WI38 (cell line): ENCODE results near the gene TMEM119.

Experiments used
- H3K4me3 ChIP-seq: 2 replicates; pipeline ENCODE4 v1.5.1; 2011; ENCODE audit warnings: low read depth, mild to moderate bottlenecking, control low read depth, low read length
- TF ChIP-seq, protein P1 (sequence below): IDR thresholded peaks from 2 replicates; pipeline ENCODE4 v1.5.1; 2012; ENCODE audit warnings: low read depth, mild to moderate bottlenecking, control low read depth, low read length

TMEM119 gene

DNA sequence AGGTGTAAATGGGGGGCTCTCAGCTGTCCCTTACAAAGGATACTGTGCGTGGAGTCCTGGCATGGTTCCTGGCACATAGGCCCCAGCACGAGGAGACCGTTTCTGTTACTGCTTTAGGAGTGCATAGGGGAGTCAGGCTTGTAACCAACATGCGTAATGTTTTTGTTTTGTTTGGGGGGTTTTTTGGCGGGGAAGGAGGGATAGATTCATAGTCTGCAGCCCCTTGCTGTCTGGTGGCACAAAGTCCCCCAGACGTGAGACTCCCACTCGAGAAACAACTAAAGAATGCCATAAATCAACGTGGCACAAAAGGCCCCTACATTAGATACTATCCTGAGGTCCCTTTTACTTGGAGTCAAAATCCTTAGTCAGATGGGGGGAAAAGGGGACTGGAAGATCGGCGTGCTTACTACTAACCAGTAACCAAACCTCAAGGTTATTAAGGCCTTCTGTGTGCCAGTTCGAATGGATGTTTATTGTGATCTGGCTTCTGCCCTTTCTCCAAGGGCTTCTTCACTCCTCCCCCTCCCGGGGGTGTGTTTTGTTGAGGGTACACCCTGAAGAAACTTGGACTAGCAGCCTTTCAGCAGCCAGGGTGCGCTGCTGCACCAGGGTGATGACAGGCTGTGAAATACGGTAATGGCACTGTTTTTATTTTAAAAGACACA, 34.6 kb downstream of the TMEM119 start:
- H3K4me3 ChIP-seq, result peak overlapping the region; percentile 97
- TF ChIP-seq, protein P1, sequence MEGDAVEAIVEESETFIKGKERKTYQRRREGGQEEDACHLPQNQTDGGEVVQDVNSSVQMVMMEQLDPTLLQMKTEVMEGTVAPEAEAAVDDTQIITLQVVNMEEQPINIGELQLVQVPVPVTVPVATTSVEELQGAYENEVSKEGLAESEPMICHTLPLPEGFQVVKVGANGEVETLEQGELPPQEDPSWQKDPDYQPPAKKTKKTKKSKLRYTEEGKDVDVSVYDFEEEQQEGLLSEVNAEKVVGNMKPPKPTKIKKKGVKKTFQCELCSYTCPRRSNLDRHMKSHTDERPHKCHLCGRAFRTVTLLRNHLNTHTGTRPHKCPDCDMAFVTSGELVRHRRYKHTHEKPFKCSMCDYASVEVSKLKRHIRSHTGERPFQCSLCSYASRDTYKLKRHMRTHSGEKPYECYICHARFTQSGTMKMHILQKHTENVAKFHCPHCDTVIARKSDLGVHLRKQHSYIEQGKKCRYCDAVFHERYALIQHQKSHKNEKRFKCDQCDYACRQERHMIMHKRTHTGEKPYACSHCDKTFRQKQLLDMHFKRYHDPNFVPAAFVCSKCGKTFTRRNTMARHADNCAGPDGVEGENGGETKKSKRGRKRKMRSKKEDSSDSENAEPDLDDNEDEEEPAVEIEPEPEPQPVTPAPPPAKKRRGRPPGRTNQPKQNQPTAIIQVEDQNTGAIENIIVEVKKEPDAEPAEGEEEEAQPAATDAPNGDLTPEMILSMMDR, result peak; percentile 85

DNA sequence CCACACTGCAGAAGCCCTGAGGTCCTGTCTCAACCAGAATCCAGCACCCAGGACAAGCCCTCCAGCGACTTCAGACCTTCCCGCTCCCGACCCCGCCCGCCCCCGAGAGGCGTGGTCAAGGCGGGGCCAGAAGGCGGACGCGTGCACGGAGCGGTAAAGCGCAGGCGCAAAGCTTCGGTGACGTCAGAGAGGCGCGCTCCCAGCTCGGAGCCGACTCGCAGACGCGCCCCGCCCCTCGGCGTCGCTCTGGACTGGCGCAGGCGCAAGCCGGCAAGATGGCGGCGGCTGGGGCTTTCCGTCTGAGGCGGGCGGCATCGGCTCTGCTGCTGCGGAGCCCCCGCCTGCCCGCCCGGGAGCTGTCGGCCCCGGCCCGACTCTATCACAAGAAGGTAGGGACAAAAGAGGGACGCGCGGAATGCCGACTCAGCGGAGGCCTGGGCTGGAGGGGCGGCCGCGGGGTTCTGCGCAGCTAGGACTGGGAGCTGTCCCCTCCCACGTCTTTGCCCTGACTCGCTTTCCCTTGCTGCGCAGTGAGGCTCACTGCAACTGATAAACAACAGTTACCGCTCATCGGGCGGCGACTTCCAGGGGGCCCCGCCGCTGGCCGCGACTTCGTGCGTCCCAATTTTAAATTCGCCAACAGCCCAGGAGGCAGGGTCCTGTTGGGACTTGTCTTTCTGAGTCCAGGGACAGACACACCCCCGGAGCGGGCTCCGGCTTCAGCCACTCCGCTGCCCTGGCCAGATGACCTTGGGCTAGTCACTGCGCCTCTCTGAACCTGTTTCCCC, 35.3 kb downstream of the TMEM119 start, which contains the start of gene ISCU:
Gene ISCU, plus strand, starts transcription at position 249 of the 788 bp plus-strand sequence. Its CDS starts 27 bp downstream, at position 276.
- H3K4me3 ChIP-seq, result peak within 1 kb of the TSS; percentile 99
- TF ChIP-seq, protein P1, result no peak

DNA sequence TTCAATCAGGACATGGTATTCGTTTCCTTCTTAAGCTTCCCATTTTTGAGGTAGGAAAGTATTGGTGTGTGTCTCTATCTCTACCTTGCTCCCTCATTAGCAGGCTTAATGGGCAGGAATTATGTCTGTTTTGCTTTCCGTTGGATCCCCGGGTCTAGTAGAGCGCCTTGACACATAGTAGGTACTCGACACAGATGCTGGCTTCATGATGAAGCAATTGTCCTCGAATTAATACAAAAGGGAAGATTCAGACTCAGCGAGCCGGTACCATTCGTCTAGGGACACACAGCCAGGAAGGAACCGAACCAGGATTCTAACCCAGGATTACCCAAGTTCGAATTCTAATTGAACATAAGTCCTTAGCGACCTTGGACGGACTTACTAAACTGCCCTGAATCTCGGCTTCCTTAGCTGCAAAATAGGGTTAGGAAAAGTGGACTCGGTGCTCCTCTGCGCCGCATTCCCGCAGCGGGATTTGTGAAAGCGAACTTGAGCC, 36.0 kb downstream of the TMEM119 start:
- TF ChIP-seq, protein P1, result no peak
- H3K4me3 ChIP-seq, result peak overlapping the region; percentile 99

DNA sequence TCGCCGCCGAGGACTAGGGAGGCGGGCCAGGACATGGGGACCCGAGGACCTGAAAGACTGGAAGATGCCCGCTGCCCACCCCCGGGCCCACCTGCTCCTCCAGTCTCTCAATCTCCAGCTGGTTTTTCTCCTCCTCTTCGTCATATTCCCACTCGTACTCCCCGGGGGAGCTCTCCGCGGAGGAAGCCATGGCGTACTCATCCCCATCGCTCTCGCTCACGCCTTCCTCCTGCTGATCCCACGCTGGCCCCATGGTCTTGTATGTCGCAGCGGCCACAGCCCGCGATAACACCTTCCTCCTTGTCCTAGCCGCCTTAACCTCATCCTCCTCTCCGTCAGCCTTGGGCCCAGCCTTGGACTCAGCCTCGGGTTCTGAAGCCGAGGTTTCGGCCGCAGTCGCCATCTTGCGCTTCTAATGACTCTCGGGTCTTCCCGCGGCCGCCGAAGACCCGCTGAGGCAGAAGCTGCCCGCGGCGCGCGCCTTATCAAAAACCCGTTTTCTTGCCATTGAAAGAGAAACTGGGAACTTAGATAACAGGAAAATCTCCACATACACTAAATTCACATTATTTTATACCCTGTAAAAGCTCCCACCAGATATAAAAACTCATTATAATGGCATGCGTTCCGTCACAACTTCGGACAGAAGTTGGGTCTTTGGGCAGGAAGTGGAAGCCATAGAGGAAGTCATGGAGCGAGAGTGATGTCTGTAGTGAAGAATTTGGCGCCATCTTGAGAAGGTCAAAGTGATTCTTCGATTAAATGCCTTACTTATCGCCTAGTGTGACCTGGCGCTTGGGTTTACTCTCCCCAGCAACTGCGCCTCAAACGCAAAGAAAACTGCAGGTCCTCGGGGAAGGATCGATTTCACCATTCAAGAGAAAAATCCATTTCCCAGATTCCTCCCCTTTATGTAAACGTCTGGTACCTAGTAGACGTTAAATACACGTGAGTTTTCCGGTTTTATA, 36.8 kb downstream of the TMEM119 start, which contains the start of gene SART3:
Gene SART3, minus strand, starts transcription at position 422 of the 968 bp plus-strand sequence. Its CDS starts 19 bp downstream, at position 403.
- H3K4me3 ChIP-seq, result peak within 1 kb of the TSS; percentile 99

DNA sequence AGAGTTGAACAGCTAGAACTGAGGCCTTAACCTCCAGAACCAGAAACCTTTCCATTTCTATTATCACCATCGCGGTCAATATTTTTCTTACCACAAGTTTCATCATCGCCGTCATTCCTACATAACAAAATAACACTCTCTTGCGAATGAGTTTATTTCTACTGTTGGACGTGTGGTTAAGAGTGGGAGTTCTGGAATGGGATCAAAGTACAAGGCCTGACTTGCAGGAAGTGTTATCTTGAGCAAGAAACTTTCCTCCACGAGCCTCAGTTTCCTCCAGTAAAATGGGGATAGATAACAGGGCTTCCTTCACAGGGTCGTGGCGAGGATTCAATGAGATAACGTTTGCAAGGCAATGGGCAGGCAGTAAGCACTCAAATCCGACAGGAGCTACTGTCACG, 37.6 kb downstream of the TMEM119 start:
- H3K4me3 ChIP-seq, result peak overlapping the region; percentile 99
- TF ChIP-seq, protein P1, result no peak

More for the DNA sequence above, 36.8 kb downstream of the TMEM119 start, which contains the start of gene SART3:
- TF ChIP-seq, protein P1, result no peak

DNA sequence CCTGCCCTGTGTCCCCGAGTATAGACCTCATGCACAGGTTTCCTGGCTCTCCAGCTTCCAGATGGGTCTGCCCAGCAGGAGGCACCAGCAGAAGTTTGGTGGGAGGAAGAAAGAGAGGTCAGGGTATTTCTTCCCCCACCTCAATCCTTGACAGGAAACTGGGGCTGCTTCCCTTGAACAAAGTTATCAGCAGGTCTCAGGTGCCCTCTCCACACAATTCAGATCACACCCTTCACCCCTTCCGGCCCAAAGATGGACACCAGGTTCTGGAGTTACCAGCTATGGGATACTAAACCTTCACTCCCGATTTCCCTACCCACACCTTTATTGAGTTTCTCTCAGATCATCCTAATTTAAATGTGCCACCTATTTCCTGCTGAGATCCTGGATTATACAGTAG, 38.1 kb downstream of the TMEM119 start:
- peak overlapping the region; percentile 99 for H3K4me3 ChIP-seq

More for the DNA sequence above, 38.1 kb downstream of the TMEM119 start:
- TF ChIP-seq, protein P1, result no peak
